Ishikawa (cell line): ENCODE measurements around the gene ZPLD1.

Source experiments
- CEBPB ChIP-seq: IDR thresholded peaks from 2 replicates; pipeline ENCODE4 v1.6.1; 2012
- CREB1 ChIP-seq: IDR thresholded peaks from 2 replicates; pipeline ENCODE4 v1.6.1; 2012; ENCODE audit warnings: low read depth
- EGR1 ChIP-seq: IDR thresholded peaks from 2 replicates; pipeline ENCODE4 v1.6.1; 2012
- EP300 ChIP-seq: IDR thresholded peaks from 2 replicates; pipeline ENCODE4 v1.6.1; 2012; ENCODE audit warnings: borderline replicate concordance
- FOXM1 ChIP-seq: IDR thresholded peaks from 2 replicates; pipeline ENCODE4 v1.6.1; 2012; ENCODE audit warnings: low read depth, borderline replicate concordance
- NFIC ChIP-seq: IDR thresholded peaks from 2 replicates; pipeline ENCODE4 v1.6.1; 2012
- RAD21 ChIP-seq: IDR thresholded peaks from 2 replicates; pipeline ENCODE4 v1.6.1; 2012; ENCODE audit warnings: low read depth
- TAF1 ChIP-seq: IDR thresholded peaks from 2 replicates; pipeline ENCODE4 v1.6.1; 2012; ENCODE audit warnings: low read depth, mild to moderate bottlenecking
- TCF12 ChIP-seq: IDR thresholded peaks from 2 replicates; pipeline ENCODE4 v1.6.1; 2012; ENCODE audit warnings: low read depth
- TEAD4 ChIP-seq: IDR thresholded peaks from 2 replicates; pipeline ENCODE4 v1.6.1; 2012
- YY1 ChIP-seq: IDR thresholded peaks from 2 replicates; pipeline ENCODE4 v1.6.1; 2012; ENCODE audit warnings: low read depth
- ZBTB7A ChIP-seq: IDR thresholded peaks from 2 replicates; pipeline ENCODE4 v1.6.1; 2012; ENCODE audit warnings: low read depth
- TF ChIP-seq, protein P1 (sequence below): IDR thresholded peaks from 2 replicates; pipeline ENCODE4 v1.6.1; 2012
- TF ChIP-seq, protein P2 (sequence below): IDR thresholded peaks from 2 replicates; pipeline ENCODE4 v1.6.1; 2012
- TF ChIP-seq, protein P3 (sequence below): IDR thresholded peaks from 2 replicates; pipeline ENCODE4 v1.6.1; 2012; ENCODE audit warnings: low read depth, mild to moderate bottlenecking

The ZPLD1 gene

DNA sequence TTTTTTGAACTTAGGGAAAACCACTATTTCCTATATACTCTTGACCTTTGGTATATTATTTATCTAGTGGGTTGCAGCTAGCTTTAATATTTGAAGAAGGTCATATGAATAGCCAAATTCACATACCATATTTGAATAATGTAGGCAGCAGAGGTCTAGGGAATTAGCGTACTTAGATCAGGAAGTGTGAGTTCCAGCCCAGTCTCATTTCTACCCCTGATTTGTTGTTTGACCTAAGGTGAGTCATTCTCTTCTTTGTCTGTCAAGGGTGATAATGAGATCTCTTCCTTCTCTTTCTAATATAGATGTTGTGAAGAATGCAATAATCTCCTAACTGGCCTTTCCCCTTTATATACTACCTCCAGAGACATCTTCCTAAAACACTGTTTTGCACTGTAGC is 36.6 kb upstream of the ZPLD1 start:
- TF ChIP-seq EGR1 (no peak), CREB1 (no peak), CEBPB (no peak), FOXM1 (no peak), EP300 (no peak), TAF1 (no peak), NFIC (no peak), RAD21 (no peak), TEAD4 (no peak)
- TF ChIP-seq, protein P1, sequence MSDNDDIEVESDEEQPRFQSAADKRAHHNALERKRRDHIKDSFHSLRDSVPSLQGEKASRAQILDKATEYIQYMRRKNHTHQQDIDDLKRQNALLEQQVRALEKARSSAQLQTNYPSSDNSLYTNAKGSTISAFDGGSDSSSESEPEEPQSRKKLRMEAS, result no peak
- TF ChIP-seq, protein P2, sequence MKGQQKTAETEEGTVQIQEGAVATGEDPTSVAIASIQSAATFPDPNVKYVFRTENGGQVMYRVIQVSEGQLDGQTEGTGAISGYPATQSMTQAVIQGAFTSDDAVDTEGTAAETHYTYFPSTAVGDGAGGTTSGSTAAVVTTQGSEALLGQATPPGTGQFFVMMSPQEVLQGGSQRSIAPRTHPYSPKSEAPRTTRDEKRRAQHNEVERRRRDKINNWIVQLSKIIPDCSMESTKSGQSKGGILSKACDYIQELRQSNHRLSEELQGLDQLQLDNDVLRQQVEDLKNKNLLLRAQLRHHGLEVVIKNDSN, result no peak
- TF ChIP-seq, protein P3, sequence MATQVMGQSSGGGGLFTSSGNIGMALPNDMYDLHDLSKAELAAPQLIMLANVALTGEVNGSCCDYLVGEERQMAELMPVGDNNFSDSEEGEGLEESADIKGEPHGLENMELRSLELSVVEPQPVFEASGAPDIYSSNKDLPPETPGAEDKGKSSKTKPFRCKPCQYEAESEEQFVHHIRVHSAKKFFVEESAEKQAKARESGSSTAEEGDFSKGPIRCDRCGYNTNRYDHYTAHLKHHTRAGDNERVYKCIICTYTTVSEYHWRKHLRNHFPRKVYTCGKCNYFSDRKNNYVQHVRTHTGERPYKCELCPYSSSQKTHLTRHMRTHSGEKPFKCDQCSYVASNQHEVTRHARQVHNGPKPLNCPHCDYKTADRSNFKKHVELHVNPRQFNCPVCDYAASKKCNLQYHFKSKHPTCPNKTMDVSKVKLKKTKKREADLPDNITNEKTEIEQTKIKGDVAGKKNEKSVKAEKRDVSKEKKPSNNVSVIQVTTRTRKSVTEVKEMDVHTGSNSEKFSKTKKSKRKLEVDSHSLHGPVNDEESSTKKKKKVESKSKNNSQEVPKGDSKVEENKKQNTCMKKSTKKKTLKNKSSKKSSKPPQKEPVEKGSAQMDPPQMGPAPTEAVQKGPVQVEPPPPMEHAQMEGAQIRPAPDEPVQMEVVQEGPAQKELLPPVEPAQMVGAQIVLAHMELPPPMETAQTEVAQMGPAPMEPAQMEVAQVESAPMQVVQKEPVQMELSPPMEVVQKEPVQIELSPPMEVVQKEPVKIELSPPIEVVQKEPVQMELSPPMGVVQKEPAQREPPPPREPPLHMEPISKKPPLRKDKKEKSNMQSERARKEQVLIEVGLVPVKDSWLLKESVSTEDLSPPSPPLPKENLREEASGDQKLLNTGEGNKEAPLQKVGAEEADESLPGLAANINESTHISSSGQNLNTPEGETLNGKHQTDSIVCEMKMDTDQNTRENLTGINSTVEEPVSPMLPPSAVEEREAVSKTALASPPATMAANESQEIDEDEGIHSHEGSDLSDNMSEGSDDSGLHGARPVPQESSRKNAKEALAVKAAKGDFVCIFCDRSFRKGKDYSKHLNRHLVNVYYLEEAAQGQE, result no peak

DNA sequence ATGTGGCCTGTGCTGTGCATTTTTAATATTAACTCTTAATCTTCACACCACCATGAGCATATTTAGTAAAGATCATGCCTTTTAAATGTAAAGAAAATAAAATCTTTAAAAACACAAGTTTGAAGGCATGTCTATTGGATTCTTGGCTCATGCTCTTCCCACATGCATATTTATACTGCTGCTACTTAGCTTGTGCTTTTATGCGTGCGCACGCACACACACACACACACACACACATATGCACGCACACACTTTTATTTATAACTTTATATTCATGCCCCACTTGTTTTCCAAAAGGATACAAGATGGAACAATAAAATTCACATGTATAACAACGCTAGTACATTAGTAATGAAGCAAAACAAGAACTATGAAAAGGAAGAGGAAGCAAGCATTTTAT is 36.1 kb upstream of the ZPLD1 start:
- TF ChIP-seq, protein P2, result no peak
- TF ChIP-seq CREB1, result no peak

DNA sequence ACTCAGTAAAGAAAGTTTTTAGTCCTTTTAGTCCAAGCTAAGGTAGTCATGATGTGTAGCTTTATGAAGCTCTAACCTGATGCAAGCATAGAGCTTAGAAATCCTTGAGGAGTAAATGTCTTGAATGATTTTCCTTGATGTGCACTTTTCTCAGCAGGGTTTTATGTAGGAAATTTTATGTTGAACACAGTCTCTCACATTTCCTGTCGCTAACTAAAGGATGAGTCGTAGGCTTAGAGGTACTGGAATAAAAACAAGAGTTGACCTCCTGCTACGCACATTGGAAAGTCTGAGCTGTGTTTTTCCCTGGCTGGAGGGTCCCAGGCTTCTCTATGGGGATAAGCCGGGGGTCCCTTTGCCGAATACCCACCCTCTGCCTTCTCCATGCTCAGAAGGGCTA is 34.7 kb upstream of the ZPLD1 start:
- TF ChIP-seq CEBPB (no peak), RAD21 (no peak), ZBTB7A (no peak), EP300 (no peak), YY1 (no peak), FOXM1 (no peak), CREB1 (no peak), TAF1 (no peak), TEAD4 (no peak), NFIC (no peak), TCF12 (no peak), EGR1 (no peak)
- TF ChIP-seq, protein P3, result no peak
- TF ChIP-seq, protein P2, result no peak
- TF ChIP-seq, protein P1, result no peak

DNA sequence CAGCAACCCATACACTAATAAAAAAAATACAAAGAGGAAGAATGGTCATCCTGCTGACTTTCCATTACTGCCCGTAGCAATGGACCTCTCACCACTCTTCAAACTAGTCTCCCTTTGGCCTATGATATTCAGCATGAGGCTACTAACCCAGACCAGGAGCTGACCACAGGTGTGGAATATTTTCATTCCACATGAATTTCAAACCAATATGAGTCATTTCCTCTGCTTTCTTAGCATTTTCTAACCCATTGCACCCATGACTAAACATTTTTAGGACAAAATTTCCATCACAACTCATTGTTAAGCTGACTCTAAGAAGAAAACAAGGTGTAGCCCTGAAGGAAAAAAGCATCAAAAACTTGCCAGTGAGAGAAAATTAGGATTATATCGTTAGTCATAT is 34.0 kb upstream of the ZPLD1 start:
- no peak for TF ChIP-seq EP300
- TF ChIP-seq TAF1, result no peak
- no peak for TF ChIP-seq NFIC
- no peak for TF ChIP-seq CEBPB
- TF ChIP-seq, protein P2, result no peak

DNA sequence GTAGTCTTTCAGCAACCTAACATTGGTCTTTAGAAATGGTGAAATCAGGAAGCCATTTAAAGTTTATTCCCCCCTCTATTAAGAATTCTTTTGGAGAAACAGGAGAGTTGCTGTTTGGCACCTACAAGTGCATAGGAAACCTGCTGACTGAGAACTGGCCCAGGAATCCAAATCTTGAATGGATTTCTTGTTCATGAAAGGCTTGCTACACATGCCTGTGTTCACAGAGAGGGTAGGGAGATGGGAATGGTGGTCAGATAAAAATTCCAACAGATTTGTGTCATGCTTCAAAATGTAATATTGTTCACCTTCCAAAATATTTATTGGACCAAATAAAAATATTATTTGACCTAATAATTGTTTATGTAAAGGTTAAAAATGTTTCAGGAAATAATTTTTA is 24.2 kb upstream of the ZPLD1 start:
- TF ChIP-seq EGR1 (no peak), TAF1 (no peak), CEBPB (no peak), TEAD4 (no peak), EP300 (no peak), NFIC (no peak), YY1 (no peak), ZBTB7A (no peak), RAD21 (no peak), CREB1 (no peak)
- TF ChIP-seq, protein P2, result no peak
- TF ChIP-seq, protein P3, result no peak
